22Rv1 (cell line): Measurements from ENCODE around the gene GATA2.

Experiments used
- ZFX ChIP-seq: fragments of 450-650 bp; IDR thresholded peaks from 2 replicates; pipeline ENCODE4 v1.6.1; 2017; ENCODE audit warnings: antibody characterized with exemption, borderline replicate concordance
- TF ChIP-seq, protein P1 (sequence below): fragments of 450-650 bp; IDR thresholded peaks from 2 replicates; pipeline ENCODE4 v1.5.1; 2017; ENCODE audit warnings: mild to moderate bottlenecking

DNA sequence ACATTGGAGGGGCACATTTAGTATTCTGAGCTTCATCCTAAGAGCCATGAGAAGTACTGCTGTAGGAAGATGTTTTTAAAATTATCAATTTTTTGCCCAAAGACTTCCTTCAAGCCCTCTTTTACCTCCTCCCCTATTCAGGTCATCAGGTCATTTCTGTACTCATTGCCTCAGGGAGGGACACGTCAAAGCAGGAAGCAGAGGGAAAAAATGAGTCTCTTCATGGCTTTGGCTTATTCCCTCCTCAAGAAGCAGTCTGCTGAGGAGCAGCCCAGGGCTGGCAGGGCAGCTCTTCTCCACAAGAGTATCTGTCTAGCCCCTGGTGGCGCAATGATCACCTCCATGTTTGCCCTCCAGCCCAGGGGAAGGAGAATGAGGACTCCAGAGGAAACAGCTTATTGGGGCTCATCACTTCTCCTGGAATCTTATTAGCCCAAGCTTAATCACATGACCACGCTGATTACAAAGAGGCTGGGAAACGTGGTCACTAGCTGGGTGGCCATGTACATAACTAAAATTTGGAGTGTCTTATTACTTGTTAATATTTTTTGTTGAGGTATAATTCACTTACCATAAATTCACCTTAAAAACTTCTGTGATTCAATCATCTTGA, 44.2 kb upstream of the GATA2 start:
- TF ChIP-seq, protein P1, sequence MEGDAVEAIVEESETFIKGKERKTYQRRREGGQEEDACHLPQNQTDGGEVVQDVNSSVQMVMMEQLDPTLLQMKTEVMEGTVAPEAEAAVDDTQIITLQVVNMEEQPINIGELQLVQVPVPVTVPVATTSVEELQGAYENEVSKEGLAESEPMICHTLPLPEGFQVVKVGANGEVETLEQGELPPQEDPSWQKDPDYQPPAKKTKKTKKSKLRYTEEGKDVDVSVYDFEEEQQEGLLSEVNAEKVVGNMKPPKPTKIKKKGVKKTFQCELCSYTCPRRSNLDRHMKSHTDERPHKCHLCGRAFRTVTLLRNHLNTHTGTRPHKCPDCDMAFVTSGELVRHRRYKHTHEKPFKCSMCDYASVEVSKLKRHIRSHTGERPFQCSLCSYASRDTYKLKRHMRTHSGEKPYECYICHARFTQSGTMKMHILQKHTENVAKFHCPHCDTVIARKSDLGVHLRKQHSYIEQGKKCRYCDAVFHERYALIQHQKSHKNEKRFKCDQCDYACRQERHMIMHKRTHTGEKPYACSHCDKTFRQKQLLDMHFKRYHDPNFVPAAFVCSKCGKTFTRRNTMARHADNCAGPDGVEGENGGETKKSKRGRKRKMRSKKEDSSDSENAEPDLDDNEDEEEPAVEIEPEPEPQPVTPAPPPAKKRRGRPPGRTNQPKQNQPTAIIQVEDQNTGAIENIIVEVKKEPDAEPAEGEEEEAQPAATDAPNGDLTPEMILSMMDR, result no peak
- no peak for TF ChIP-seq ZFX
